Activated CD8-positive, alpha-beta T cell treated with anti-CD3 and anti-CD28 coated beads for 36 hours (primary cell): ENCODE results near the gene HERC4. TPM values are rescaled to one million over a fixed set of nuclear protein-coding genes. Genes with fewer than 3 reads are reported as not detected.

Source experiments
- ATAC-seq: fragments of 200-7000 bp; cut with Tn5 transposase; one replicate; pipeline ENCODE4 v1.10.0; 2021; ENCODE audit warnings: mild to moderate bottlenecking, moderate library complexity
- CTCF ChIA-PET: fragments of 350-600 bp; sonication (Branson Sonifier 250); formaldehyde crosslinking; loops from one replicate; lab custom pipeline; 2021; ENCODE audit warnings: antibody characterized with exemption; lab: Charles Lee
- POLR2A ChIA-PET: fragments of 350-600 bp; sonication (Branson Sonifier 250); formaldehyde crosslinking; loops from one replicate; lab custom pipeline; 2021; ENCODE audit warnings: antibody characterized with exemption; lab: Charles Lee
- DNase-seq: peaks from one replicate; pipeline ENCODE4 v3.0.0-alpha.2; 2020
- H3K27ac Mint-ChIP-seq: one replicate; pipeline ENCODE4 v1.8.0; 2021; ENCODE audit warnings: mild to moderate bottlenecking, mixed read lengths
- H3K27me3 Mint-ChIP-seq: one replicate; pipeline ENCODE4 v1.8.0; 2021; ENCODE audit warnings: mixed read lengths
- H3K36me3 Mint-ChIP-seq: one replicate; pipeline ENCODE4 v1.8.0; 2021; ENCODE audit warnings: low read depth, mixed read lengths
- H3K4me1 Mint-ChIP-seq: one replicate; pipeline ENCODE4 v1.8.0; 2021; ENCODE audit warnings: low read depth, mixed read lengths
- H3K4me3 Mint-ChIP-seq: one replicate; pipeline ENCODE4 v1.8.0; 2021; ENCODE audit warnings: mild to moderate bottlenecking, moderate library complexity, mixed read lengths
- H3K9me3 Mint-ChIP-seq: one replicate; pipeline ENCODE4 v1.8.0; 2021; ENCODE audit warnings: mixed read lengths
- intact Hi-C: fragments of 100-400 bp; cut with micrococcal nuclease; formaldehyde crosslinking; loops from one replicate; pipeline ENCODE4 v1.10.0; 2022
- total RNA-seq, 2 experiments: library from RNA; stranded (reverse); gene quantifications; one replicate each; pipeline ENCODE4 v1.2.3, GENCODE V29; 2021
- TF ChIP-seq, protein P1 (sequence below): fragments of 200-600 bp; IDR thresholded peaks from one replicate; pipeline ENCODE4 v1.8.0; 2022; ENCODE audit warnings: antibody characterized with exemption, mild to moderate bottlenecking

HERC4 gene
- total RNA-seq, 2 experiments from 2014 or later: 59.3 to 59.6 TPM

DNA sequence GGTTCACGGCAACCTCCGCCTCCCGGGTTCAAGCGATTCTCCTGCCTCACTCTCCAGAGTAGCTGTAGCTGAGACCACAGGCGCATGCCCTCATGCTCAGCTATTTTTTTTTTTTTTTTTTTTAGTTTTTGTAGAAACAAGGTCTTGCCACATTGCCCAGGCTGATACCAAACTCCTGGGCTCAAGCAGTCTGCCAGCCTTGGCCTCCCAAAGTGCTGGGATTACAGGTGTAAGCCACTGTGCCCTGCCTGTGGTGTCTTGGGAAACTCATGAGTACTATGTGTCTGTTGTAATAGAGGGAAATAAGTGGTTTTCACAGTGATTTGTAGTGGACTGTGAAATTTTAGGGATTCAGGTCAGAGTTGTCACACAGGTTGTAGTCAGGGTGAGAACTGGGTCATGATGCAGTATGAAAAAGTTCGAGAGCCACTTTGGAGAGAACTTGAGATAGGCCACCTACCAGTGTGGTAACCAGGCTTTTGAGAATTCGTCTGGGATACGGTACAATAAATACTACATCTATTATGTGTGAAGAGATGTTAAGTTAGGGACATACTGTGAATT is 160.2 kb downstream of the HERC4 start:
- H3K4me1 Mint-ChIP-seq: peaks cover 26% of the 10 kb centered on the region
- intact Hi-C loops: no loop called here
- peak overlapping the region; percentile 56 for H3K27ac Mint-ChIP-seq
- H3K36me3 Mint-ChIP-seq: peaks cover 56% of the 10 kb centered on the region
- H3K27me3 Mint-ChIP-seq: no peaks in the 10 kb centered on the region
- ATAC-seq (no peak), DNase-seq (no peak)
- TF ChIP-seq, protein P1, sequence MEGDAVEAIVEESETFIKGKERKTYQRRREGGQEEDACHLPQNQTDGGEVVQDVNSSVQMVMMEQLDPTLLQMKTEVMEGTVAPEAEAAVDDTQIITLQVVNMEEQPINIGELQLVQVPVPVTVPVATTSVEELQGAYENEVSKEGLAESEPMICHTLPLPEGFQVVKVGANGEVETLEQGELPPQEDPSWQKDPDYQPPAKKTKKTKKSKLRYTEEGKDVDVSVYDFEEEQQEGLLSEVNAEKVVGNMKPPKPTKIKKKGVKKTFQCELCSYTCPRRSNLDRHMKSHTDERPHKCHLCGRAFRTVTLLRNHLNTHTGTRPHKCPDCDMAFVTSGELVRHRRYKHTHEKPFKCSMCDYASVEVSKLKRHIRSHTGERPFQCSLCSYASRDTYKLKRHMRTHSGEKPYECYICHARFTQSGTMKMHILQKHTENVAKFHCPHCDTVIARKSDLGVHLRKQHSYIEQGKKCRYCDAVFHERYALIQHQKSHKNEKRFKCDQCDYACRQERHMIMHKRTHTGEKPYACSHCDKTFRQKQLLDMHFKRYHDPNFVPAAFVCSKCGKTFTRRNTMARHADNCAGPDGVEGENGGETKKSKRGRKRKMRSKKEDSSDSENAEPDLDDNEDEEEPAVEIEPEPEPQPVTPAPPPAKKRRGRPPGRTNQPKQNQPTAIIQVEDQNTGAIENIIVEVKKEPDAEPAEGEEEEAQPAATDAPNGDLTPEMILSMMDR: no peak
- H3K4me3 Mint-ChIP-seq: no peak overlapping the region
- ChIA-PET CTCF (interaction anchor here (0.7 kb wide), 1 partner anchor 127 kb away, joined by 3 read pairs; no protein-coding TSS in a partner anchor), POLR2A (no interaction called here)
- no peaks in the 10 kb centered on the region for H3K9me3 Mint-ChIP-seq

GRCh38 chr10:67912331-67912946 is 162.6 kb downstream of the HERC4 start:
- Mint-ChIP-seq H3K4me3 (no peak overlapping the region), H3K27ac (peak overlapping the region; percentile 77), H3K27me3 (no peaks in the 10 kb centered on the region), H3K36me3 (peaks cover 63% of the 10 kb centered on the region), H3K9me3 (no peaks in the 10 kb centered on the region), H3K4me1 (peaks cover 29% of the 10 kb centered on the region)
- ATAC-seq (no peak), DNase-seq (no peak)
- intact Hi-C loops: no loop called here
- ChIA-PET POLR2A (interaction anchor here (1.3 to 1.4 kb wide), 2 partner anchors 9 to 12 kb away, joined by 3 to 4 read pairs; no protein-coding TSS in a partner anchor), CTCF (interaction anchor here (0.9 to 1.7 kb wide), 5 partner anchors 8 to 124 kb away, joined by 3 to 10 read pairs (median 6); partner anchors contain the start of gene SIRT1)
- TF ChIP-seq, protein P1: no peak

GRCh38 chr10:67903581-67903980 is 171.5 kb downstream of the HERC4 start:
- intact Hi-C loops: no loop called here
- ChIA-PET CTCF (interaction anchor here (1.0 to 2.4 kb wide), 3 partner anchors 10 to 115 kb away, joined by 3 to 6 read pairs (median 3); no protein-coding TSS in a partner anchor), POLR2A (interaction anchor here (0.8 kb wide), 1 partner anchor 14 kb away, joined by 4 read pairs; no protein-coding TSS in a partner anchor)
- no peak overlapping the region for H3K4me3 Mint-ChIP-seq
- no peaks in the 10 kb centered on the region for H3K9me3 Mint-ChIP-seq
- H3K4me1 Mint-ChIP-seq: peaks cover 19% of the 10 kb centered on the region
- DNase-seq (no peak), ATAC-seq (no peak)
- peaks cover 51% of the 10 kb centered on the region for H3K36me3 Mint-ChIP-seq
- H3K27ac Mint-ChIP-seq: no peak overlapping the region
- no peaks in the 10 kb centered on the region for H3K27me3 Mint-ChIP-seq
- TF ChIP-seq, protein P1: no peak

- Mint-ChIP-seq H3K9me3 (no peaks in the 10 kb centered on the region), H3K4me3 (no peak overlapping the region), H3K27ac (no peak overlapping the region), H3K36me3 (peaks cover 48% of the 10 kb centered on the region), H3K27me3 (no peaks in the 10 kb centered on the region), H3K4me1 (peaks cover 23% of the 10 kb centered on the region)
- intact Hi-C loops: no loop called here
- ChIA-PET CTCF (interaction anchor here (2.0 to 2.6 kb wide), 2 partner anchors 38 to 105 kb away, joined by 4 to 7 read pairs; no protein-coding TSS in a partner anchor), POLR2A (interaction anchor here (1.0 kb wide), 1 partner anchor 8 kb away, joined by 3 read pairs; no protein-coding TSS in a partner anchor)
- ATAC-seq (no peak), DNase-seq (no peak)
- TF ChIP-seq, protein P1: no peak
Observed at GRCh38 chr10:67893637-67894036, 181.4 kb downstream of the HERC4 start.
